B cell (primary cell): ENCODE data around the gene TBC1D22A. TPM values are rescaled to one million over a fixed set of nuclear protein-coding genes. Genes with fewer than 3 reads are reported as not detected.

ENCODE experiments used
- ATAC-seq: fragments of 200-7000 bp; cut with Tn5 transposase; one replicate; pipeline ENCODE4 v1.10.0; 2021; ENCODE audit warnings: low read depth, mild to moderate bottlenecking, moderate number of reproducible peaks, moderate library complexity
- CTCF ChIA-PET: fragments of 350-600 bp; sonication (Branson Sonifier 250); formaldehyde crosslinking; loops from one replicate; lab custom pipeline; 2021; ENCODE audit warnings: antibody characterized with exemption, inconsistent platforms; lab: Charles Lee
- POLR2A ChIA-PET: fragments of 350-600 bp; sonication (Branson Sonifier 250); formaldehyde crosslinking; loops from one replicate; lab custom pipeline; 2021; ENCODE audit warnings: antibody characterized with exemption; lab: Charles Lee
- DNase-seq: peaks from one replicate; pipeline ENCODE4 v3.0.0; 2013
- H2AFZ ChIP-seq: 2 replicates; pipeline ENCODE4 v1.6.1; 2012; ENCODE audit warnings: mild to moderate bottlenecking, low read depth, low read length; ENCODE audit not compliant: insufficient read depth, poor library complexity, severe bottlenecking
- H3K27ac ChIP-seq, 2 donors: 1 replicate in 1 of 2; 2 replicates in 1 of 2; pipeline ENCODE4 v1.5.1; 2012 to 2013; ENCODE audit warnings: low read length in 2 of 2, mild to moderate bottlenecking in 2 of 2, moderate library complexity in 1 of 2
- H3K27me3 ChIP-seq, 4 experiments: fragments of 200-600 bp in 1 of 4; sonication (generic) in 1 of 4; replicated peaks in 1 of 4; 1 replicate in 2 of 4; 2 replicates in 2 of 4; pipeline versions ENCODE4 v1.6.1 to v1.7.0; 2013 to 2016; ENCODE audit warnings: low read length in 3 of 4, mild to moderate bottlenecking in 2 of 4, mixed read lengths in 1 of 4, moderate library complexity in 1 of 4; ENCODE audit not compliant: insufficient read depth in 4 of 4, control insufficient read depth in 3 of 4; ENCODE audit errors: control extremely low read depth in 1 of 4
- H3K36me3 ChIP-seq, 2 experiments: replicated peaks in 1 of 2; 1 replicate in 1 of 2; 2 replicates in 1 of 2; pipeline versions ENCODE4 v1.6.1 to v1.7.1; 2013; ENCODE audit warnings: low read length in 1 of 2; ENCODE audit not compliant: insufficient read depth in 2 of 2, control insufficient read depth in 1 of 2; ENCODE audit errors: control extremely low read depth in 1 of 2, extremely low read depth in 1 of 2
- H3K4me1 ChIP-seq, 2 donors: fragments of 200-600 bp in 1 of 2; sonication (generic) in 1 of 2; 1 replicate in 1 of 2; 2 replicates in 1 of 2; pipeline versions ENCODE4 v1.5.1 to v1.6.1; 2013 to 2017; ENCODE audit warnings: low read length in 2 of 2; ENCODE audit not compliant: control insufficient read depth in 2 of 2, insufficient read depth in 2 of 2
- H3K4me2 ChIP-seq: replicated peaks from 2 replicates; pipeline ENCODE3; 2012; ENCODE audit warnings: mild to moderate bottlenecking, low read depth, low read length; ENCODE audit not compliant: poor library complexity, severe bottlenecking
- H3K4me3 ChIP-seq, 5 experiments: fragments of 200-600 bp in 1 of 5; sonication (generic) in 1 of 5; 1 replicate in 3 of 5; 2 replicates in 2 of 5; pipeline versions ENCODE4 v1.5.1 to v1.7.0; 2011 to 2016; ENCODE audit warnings: low read length in 4 of 5, mild to moderate bottlenecking in 4 of 5, low read depth in 2 of 5, control low read depth in 1 of 5, moderate library complexity in 1 of 5; ENCODE audit not compliant: insufficient read depth in 1 of 5; ENCODE audit errors: control extremely low read depth in 1 of 5, extremely low read depth in 1 of 5
- H3K79me2 ChIP-seq: fragments of 200-600 bp; sonication (generic); one replicate; pipeline ENCODE4 v1.6.0; 2016; ENCODE audit warnings: low read length; ENCODE audit not compliant: control insufficient read depth, insufficient read depth
- H3K9ac ChIP-seq: fragments of 200-600 bp; sonication (generic); 2 replicates; pipeline ENCODE4 v1.6.1; 2017; ENCODE audit warnings: mild to moderate bottlenecking, low read length, moderate library complexity
- H3K9me3 ChIP-seq, 3 donors: one replicate each; pipeline versions ENCODE4 v1.6.1 to v1.7.1; 2013; ENCODE audit warnings: low read length in 2 of 3; ENCODE audit not compliant: control insufficient read depth in 2 of 3, insufficient read depth in 1 of 3; ENCODE audit errors: control extremely low read depth in 1 of 3
- H4K20me1 ChIP-seq: 2 replicates; pipeline ENCODE4 v1.6.0; 2012; ENCODE audit warnings: mild to moderate bottlenecking, low read length; ENCODE audit not compliant: insufficient read depth, control insufficient read depth, poor library complexity, severe bottlenecking
- H3K27ac Mint-ChIP-seq: one replicate; pipeline ENCODE4 v1.8.0; 2021; ENCODE audit warnings: mixed read lengths
- H3K27me3 Mint-ChIP-seq: one replicate; pipeline ENCODE4 v1.8.0; 2021; ENCODE audit warnings: mixed read lengths
- H3K4me1 Mint-ChIP-seq: one replicate; pipeline ENCODE4 v1.8.0; 2021; ENCODE audit warnings: mixed read lengths
- H3K4me3 Mint-ChIP-seq: one replicate; pipeline ENCODE4 v1.8.0; 2021; ENCODE audit warnings: mixed read lengths
- H3K9me3 Mint-ChIP-seq: one replicate; pipeline ENCODE4 v1.8.0; 2022; ENCODE audit warnings: mixed read lengths; ENCODE audit not compliant: insufficient read depth
- CTCF ChIP-seq: fragments of 200-600 bp; IDR thresholded peaks from one replicate; pipeline ENCODE4 v1.8.0; 2022; ENCODE audit warnings: antibody characterized with exemption, mild to moderate bottlenecking
- EZH2 ChIP-seq: IDR thresholded peaks from 2 replicates; pipeline ENCODE4 v1.6.1; 2012; ENCODE audit warnings: borderline replicate concordance, low read depth, mild to moderate bottlenecking, moderate library complexity, low read length; ENCODE audit not compliant: insufficient read depth, poor library complexity, severe bottlenecking
- WGBS: methylation state at CpG from one replicate; pipeline ENCODE4 v1.1.5; 2013; ENCODE audit warnings: missing lambda C conversion rate; ENCODE audit not compliant: insufficient coverage; 5-methylcytosine and 5-hydroxymethylcytosine counted together
- intact Hi-C: fragments of 100-400 bp; cut with micrococcal nuclease; formaldehyde crosslinking; loops from one replicate; pipeline ENCODE4 v1.10.0; 2022
- polyA plus RNA-seq: library from polyadenylated mRNA; depleted of rRNA; stranded (reverse); fragments of >200 nt; gene quantifications from 2 replicates; pipeline ENCODE4 v1.2.3, GENCODE V29; 2012
- total RNA-seq, 2 donors: library from RNA; stranded (reverse); fragments of 120-200 nt in 1 of 2; gene quantifications; 1 replicate in 1 of 2; 2 replicates in 1 of 2; pipeline versions ENCODE4 v1.2.3 to v1.2.4, GENCODE V29; 2013 to 2022

TBC1D22A gene
- total and polyA plus RNA-seq, 2 donors (not counting 1 experiment from before 2014, with no cell fraction given), result 73.8 to 128 TPM

- Histone ChIP-seq H3K36me3 (peaks cover 0 to 32% of the 10 kb centered on the region in 2 experiments), H4K20me1 (peaks cover 65% of the 10 kb centered on the region), H3K4me2 (no peak overlapping the region), H3K27ac (no peak overlapping the region), H3K27me3 (no peaks in the 10 kb centered on the region), H3K79me2 (peaks cover 16% of the 10 kb centered on the region), H3K9ac (no peak overlapping the region), H3K4me1 (no peaks in the 10 kb centered on the region), H3K9me3 (no peaks in the 10 kb centered on the region), H3K4me3 (no peak overlapping the region), H2AFZ (no peak overlapping the region)
- POLR2A ChIA-PET, result no interaction called here
- no peak for TF ChIP-seq CTCF
- TF ChIP-seq EZH2, result no peak
- CTCF ChIA-PET, result no interaction called here
- intact Hi-C loops, result no loop called here
- DNase-seq (no peak), ATAC-seq (no peak)
- Mint-ChIP-seq H3K9me3 (no peaks in the 10 kb centered on the region), H3K27ac (no peak overlapping the region), H3K27me3 (no peaks in the 10 kb centered on the region), H3K4me3 (no peak overlapping the region), H3K4me1 (peaks cover 3% of the 10 kb centered on the region)
- WGBS, result 97% methylated on average over 16 of the region's 16 CpGs
Observed at GRCh38 chr22:47101321-47101885, 339.0 kb downstream of the TBC1D22A start.

DNA sequence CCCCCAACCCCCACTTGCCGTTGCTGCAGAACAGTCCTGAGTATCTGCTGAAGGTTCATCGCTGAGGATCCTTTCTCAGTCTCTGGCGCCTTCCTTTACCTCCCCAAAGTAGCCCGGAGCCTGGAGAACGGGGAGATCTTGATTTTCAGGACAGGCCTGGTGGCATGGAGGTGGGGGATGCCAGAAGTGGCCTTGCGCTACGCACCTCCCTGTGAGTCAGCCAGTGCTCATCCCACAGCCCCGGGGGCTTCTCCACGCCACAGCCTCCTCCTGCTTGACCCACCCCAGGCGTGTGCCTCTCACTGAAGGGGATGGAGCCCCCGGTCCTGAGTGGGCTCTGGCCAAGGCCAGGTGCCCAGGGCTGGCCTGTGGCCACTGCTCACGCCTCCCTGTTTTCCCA, 339.6 kb downstream of the TBC1D22A start:
- no peaks in the 10 kb centered on the region for H3K9me3 Mint-ChIP-seq
- peaks cover 0 to 32% of the 10 kb centered on the region in 2 experiments for H3K36me3 ChIP-seq
- H3K27me3 Mint-ChIP-seq, result no peaks in the 10 kb centered on the region
- no peak overlapping the region for H3K4me3 Mint-ChIP-seq
- no peak overlapping the region for H3K4me2 ChIP-seq
- no peaks in the 10 kb centered on the region for H3K27me3 ChIP-seq
- ChIA-PET CTCF (no interaction called here), POLR2A (no interaction called here)
- no peak overlapping the region for H3K4me3 ChIP-seq
- ATAC-seq, result no peak
- WGBS, result 100% methylated on average over 4 of the region's 12 CpGs
- no peaks in the 10 kb centered on the region for H3K9me3 ChIP-seq
- peaks cover 61% of the 10 kb centered on the region for H4K20me1 ChIP-seq
- TF ChIP-seq EZH2 (no peak), CTCF (no peak)
- no peak overlapping the region for H3K27ac Mint-ChIP-seq
- no peak overlapping the region for H3K9ac ChIP-seq
- no peaks in the 10 kb centered on the region for H3K4me1 Mint-ChIP-seq
- no peak for DNase-seq
- no peaks in the 10 kb centered on the region for H3K4me1 ChIP-seq
- H3K79me2 ChIP-seq, result peaks cover 16% of the 10 kb centered on the region
- intact Hi-C loops, result no loop called here
- H2AFZ ChIP-seq, result no peak overlapping the region
- H3K27ac ChIP-seq, result no peak overlapping the region
